ENCODE data around the gene TUB.

DNA sequence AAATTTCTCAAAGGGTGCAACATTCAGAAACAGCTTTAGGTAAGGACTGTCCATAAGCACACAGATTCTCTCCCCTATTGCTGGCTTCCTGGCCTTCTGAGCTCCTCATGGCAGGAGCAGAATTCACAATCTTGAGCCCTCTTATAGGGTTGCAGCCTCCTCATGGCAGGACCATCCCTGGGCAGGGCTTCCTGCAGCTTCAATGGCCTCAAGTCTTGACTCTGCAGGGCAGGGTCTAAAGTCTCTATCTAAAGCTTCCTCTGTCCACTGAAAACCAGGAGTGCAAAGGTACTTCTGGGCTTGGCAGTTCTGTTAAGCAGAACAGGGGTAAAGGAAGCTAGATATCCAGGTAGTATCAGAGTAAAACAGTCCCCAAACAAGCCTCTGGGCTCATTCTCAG, 28.7 kb downstream of the TUB start:
- TF ChIP-seq GABPA (IDR thresholded peaks at IDR 0.05; ENCODE audit: borderline replicate concordance, insufficient read depth, low read length) (no peak), TEAD4 (IDR thresholded peaks at IDR 0.05; ENCODE audit: low read depth, low read length) (no peak), YY1 (IDR thresholded peaks at IDR 0.05; ENCODE audit: low read depth, low read length) (no peak), POLR2A (IDR thresholded peaks at IDR 0.05; ENCODE audit: control extremely low read depth in 1 of 2, low read depth in 2 of 2, low read length in 2 of 2) (no peak), POLR2AphosphoS5 (IDR thresholded peaks at IDR 0.05; ENCODE audit: low read depth, low read length) (no peak), TAF1 (IDR thresholded peaks at IDR 0.05; ENCODE audit: low read depth, low read length) (no peak), SRF (IDR thresholded peaks at IDR 0.05; ENCODE audit: low read depth, low read length) (no peak)
- TF ChIP-seq, protein P1, sequence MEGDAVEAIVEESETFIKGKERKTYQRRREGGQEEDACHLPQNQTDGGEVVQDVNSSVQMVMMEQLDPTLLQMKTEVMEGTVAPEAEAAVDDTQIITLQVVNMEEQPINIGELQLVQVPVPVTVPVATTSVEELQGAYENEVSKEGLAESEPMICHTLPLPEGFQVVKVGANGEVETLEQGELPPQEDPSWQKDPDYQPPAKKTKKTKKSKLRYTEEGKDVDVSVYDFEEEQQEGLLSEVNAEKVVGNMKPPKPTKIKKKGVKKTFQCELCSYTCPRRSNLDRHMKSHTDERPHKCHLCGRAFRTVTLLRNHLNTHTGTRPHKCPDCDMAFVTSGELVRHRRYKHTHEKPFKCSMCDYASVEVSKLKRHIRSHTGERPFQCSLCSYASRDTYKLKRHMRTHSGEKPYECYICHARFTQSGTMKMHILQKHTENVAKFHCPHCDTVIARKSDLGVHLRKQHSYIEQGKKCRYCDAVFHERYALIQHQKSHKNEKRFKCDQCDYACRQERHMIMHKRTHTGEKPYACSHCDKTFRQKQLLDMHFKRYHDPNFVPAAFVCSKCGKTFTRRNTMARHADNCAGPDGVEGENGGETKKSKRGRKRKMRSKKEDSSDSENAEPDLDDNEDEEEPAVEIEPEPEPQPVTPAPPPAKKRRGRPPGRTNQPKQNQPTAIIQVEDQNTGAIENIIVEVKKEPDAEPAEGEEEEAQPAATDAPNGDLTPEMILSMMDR (IDR thresholded peaks at IDR 0.05; ENCODE audit: control extremely low read depth in 1 of 3, insufficient read depth in 1 of 3, low read depth in 1 of 3, low read length in 3 of 3) = no peak
- TF ChIP-seq, protein P2, sequence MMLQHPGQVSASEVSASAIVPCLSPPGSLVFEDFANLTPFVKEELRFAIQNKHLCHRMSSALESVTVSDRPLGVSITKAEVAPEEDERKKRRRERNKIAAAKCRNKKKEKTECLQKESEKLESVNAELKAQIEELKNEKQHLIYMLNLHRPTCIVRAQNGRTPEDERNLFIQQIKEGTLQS (IDR thresholded peaks at IDR 0.05; ENCODE audit: insufficient read depth, low read depth, low read length) = no peak
- TF ChIP-seq, protein P3, sequence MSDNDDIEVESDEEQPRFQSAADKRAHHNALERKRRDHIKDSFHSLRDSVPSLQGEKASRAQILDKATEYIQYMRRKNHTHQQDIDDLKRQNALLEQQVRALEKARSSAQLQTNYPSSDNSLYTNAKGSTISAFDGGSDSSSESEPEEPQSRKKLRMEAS (IDR thresholded peaks at IDR 0.05) = no peak
- TF ChIP-seq, protein P4, sequence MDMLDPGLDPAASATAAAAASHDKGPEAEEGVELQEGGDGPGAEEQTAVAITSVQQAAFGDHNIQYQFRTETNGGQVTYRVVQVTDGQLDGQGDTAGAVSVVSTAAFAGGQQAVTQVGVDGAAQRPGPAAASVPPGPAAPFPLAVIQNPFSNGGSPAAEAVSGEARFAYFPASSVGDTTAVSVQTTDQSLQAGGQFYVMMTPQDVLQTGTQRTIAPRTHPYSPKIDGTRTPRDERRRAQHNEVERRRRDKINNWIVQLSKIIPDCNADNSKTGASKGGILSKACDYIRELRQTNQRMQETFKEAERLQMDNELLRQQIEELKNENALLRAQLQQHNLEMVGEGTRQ (IDR thresholded peaks at IDR 0.05; ENCODE audit: low read length) = no peak
